Stomach (tissue), 4 donors: ENCODE data around the gene COQ8B.

Experiments used
- POLR2A ChIP-seq, 4 donors: fragments of 450-650 bp; IDR thresholded peaks; one replicate each; pipeline ENCODE4 v1.6.1; 2016; ENCODE audit warnings: antibody characterized with exemption in 4 of 4, control low read depth in 2 of 4, mild to moderate bottlenecking in 1 of 4, moderate library complexity in 1 of 4
- TF ChIP-seq, protein P1 (sequence below), 7 experiments: fragments of 450-650 bp in 4 of 7; fragments of 200-600 bp in 3 of 7; sonication (generic) in 3 of 7; IDR thresholded peaks; one replicate each; pipeline ENCODE4 v1.5.1; 2016 to 2019; ENCODE audit warnings: antibody characterized with exemption in 7 of 7, control low read depth in 2 of 7, mild to moderate bottlenecking in 1 of 7

DNA sequence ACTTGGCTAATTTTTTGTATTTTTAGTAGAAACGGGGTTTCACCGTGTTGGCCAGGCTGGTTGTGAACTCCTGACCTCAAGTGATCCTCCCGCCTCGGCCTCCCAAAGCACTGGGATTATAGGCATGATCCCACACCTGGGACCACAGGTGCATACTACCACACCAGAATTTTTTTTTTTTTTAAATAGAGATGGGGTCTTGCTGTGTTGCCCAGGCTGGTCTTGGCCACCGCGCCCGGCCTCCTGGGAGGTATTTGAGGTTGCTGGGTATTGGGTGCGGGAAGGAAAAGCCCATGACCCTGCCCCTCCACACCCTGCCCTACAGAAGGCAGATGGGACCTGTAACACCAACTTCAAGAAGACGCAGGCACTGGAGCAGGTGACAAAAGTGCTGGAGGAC is 20.0 kb upstream of the COQ8B start:
- TF ChIP-seq, protein P1, sequence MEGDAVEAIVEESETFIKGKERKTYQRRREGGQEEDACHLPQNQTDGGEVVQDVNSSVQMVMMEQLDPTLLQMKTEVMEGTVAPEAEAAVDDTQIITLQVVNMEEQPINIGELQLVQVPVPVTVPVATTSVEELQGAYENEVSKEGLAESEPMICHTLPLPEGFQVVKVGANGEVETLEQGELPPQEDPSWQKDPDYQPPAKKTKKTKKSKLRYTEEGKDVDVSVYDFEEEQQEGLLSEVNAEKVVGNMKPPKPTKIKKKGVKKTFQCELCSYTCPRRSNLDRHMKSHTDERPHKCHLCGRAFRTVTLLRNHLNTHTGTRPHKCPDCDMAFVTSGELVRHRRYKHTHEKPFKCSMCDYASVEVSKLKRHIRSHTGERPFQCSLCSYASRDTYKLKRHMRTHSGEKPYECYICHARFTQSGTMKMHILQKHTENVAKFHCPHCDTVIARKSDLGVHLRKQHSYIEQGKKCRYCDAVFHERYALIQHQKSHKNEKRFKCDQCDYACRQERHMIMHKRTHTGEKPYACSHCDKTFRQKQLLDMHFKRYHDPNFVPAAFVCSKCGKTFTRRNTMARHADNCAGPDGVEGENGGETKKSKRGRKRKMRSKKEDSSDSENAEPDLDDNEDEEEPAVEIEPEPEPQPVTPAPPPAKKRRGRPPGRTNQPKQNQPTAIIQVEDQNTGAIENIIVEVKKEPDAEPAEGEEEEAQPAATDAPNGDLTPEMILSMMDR (IDR thresholded peaks at IDR 0.05): no peak
- no peak for TF ChIP-seq POLR2A (IDR thresholded peaks at IDR 0.05)
